Activated CD4-positive, alpha-beta T cell treated with anti-CD3 and anti-CD28 coated beads for 36 hours (primary cell): ENCODE measurements around the gene SLBP. TPM values are rescaled to one million over a fixed set of nuclear protein-coding genes. Genes with fewer than 3 reads are reported as not detected.

ENCODE experiments used
- ATAC-seq: fragments of 200-7000 bp; cut with Tn5 transposase; one replicate; pipeline ENCODE4 v1.10.0; 2021; ENCODE audit warnings: mild to moderate bottlenecking, moderate library complexity
- CTCF ChIA-PET: fragments of 350-600 bp; sonication (Branson Sonifier 250); formaldehyde crosslinking; loops from one replicate; lab custom pipeline; 2021; ENCODE audit warnings: antibody characterized with exemption; lab: Charles Lee
- POLR2A ChIA-PET: fragments of 350-600 bp; sonication (Branson Sonifier 250); formaldehyde crosslinking; loops from one replicate; lab custom pipeline; 2021; ENCODE audit warnings: antibody characterized with exemption, inconsistent platforms; lab: Charles Lee
- DNase-seq: peaks from one replicate; pipeline ENCODE4 v3.0.0-alpha.2; 2020
- H3K27ac Mint-ChIP-seq: one replicate; pipeline ENCODE4 v1.8.0; 2021; ENCODE audit warnings: mixed read lengths
- H3K27me3 Mint-ChIP-seq: one replicate; pipeline ENCODE4 v1.8.0; 2021; ENCODE audit warnings: mixed read lengths
- H3K36me3 Mint-ChIP-seq: one replicate; pipeline ENCODE4 v1.8.0; 2021; ENCODE audit warnings: low read depth, mixed read lengths
- H3K4me1 Mint-ChIP-seq: one replicate; pipeline ENCODE4 v1.8.0; 2021; ENCODE audit warnings: mixed read lengths
- H3K4me3 Mint-ChIP-seq: one replicate; pipeline ENCODE4 v1.8.0; 2021; ENCODE audit warnings: mild to moderate bottlenecking, moderate library complexity, mixed read lengths
- H3K9me3 Mint-ChIP-seq: one replicate; pipeline ENCODE4 v1.8.0; 2021; ENCODE audit warnings: low read depth, mixed read lengths
- intact Hi-C, 2 experiments: fragments of 100-400 bp; cut with DNase I in 1 of 2; cut with micrococcal nuclease in 1 of 2; formaldehyde crosslinking; loops; one replicate each; pipeline versions ENCODE4 v1.14.2 to v1.15.1; 2022 to 2024; cut with DNase I, micrococcal nuclease
- total RNA-seq, 2 experiments: library from RNA; stranded (reverse); gene quantifications; one replicate each; pipeline ENCODE4 v1.2.3, GENCODE V29; 2021

SLBP gene
- total RNA-seq, 2 experiments from 2014 or later, result 113 to 134 TPM

GRCh38 chr4:1747603-1747967, 35.5 kb upstream of the SLBP start:
- intact Hi-C loops, result loop anchor here (5.0 to 10.0 kb wide), 2 partner anchors 45 to 147 kb away; partner anchors contain the start of gene FGFR3 (in 1 of the 2)
- Mint-ChIP-seq H3K27ac (no peak overlapping the region), H3K36me3 (peaks cover 14% of the 10 kb centered on the region), H3K4me1 (no peaks in the 10 kb centered on the region), H3K9me3 (no peaks in the 10 kb centered on the region), H3K4me3 (no peak overlapping the region), H3K27me3 (no peaks in the 10 kb centered on the region)
- ChIA-PET POLR2A (no interaction called here), CTCF (interaction anchor here (0.6 to 6.3 kb wide), 14 partner anchors 18 to 258 kb away, joined by 3 to 104 read pairs (median 3); no protein-coding TSS in a partner anchor)
- DNase-seq, result no peak
- no peak for ATAC-seq

GRCh38 chr4:1746919-1747602, 34.9 kb upstream of the SLBP start:
- Mint-ChIP-seq H3K27ac (no peak overlapping the region), H3K9me3 (no peaks in the 10 kb centered on the region), H3K4me3 (no peak overlapping the region), H3K36me3 (peaks cover 14% of the 10 kb centered on the region), H3K27me3 (no peaks in the 10 kb centered on the region), H3K4me1 (no peaks in the 10 kb centered on the region)
- no peak for DNase-seq
- POLR2A ChIA-PET, result no interaction called here
- intact Hi-C loops, result loop anchor here (5.0 to 10.0 kb wide), 2 partner anchors 45 to 148 kb away; partner anchors contain the start of gene FGFR3 (in 1 of the 2)
- no peak for ATAC-seq
- CTCF ChIA-PET, result interaction anchor here (0.6 to 6.3 kb wide), 13 partner anchors 18 to 717 kb away, joined by 3 to 104 read pairs (median 3); no protein-coding TSS in a partner anchor

DNA sequence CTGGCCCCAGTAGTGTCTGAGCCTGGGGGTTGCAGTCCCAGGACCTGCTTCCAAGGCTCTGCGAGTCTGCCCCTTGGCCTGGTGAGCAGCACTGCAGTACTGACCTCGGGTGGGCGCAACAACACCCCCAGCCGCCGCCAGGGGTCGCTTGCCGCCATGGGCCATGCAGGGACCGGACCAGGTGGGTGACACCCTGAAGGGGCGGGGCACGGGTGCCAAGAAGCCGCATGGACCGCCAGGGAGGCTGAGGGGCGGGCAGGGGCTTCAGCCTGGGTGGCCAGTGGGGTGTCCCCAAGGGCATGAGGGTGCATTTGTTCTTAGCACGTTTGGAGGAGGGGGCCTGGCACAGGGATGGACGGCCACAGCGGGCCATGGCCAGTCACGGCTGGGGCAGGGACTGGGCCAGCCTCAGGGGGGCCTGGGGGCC, 34.2 kb upstream of the SLBP start:
- H3K36me3 Mint-ChIP-seq, result peaks cover 21% of the 10 kb centered on the region
- ChIA-PET CTCF (interaction anchor here (0.6 to 6.3 kb wide), 3 partner anchors 31 to 173 kb away, joined by 3 to 104 read pairs (median 4); no protein-coding TSS in a partner anchor), POLR2A (no interaction called here)
- H3K9me3 Mint-ChIP-seq, result no peaks in the 10 kb centered on the region
- intact Hi-C loops, result loop anchor here (5.0 to 10.0 kb wide), 2 partner anchors 46 to 149 kb away; partner anchors contain the start of gene FGFR3 (in 1 of the 2)
- no peak overlapping the region for H3K4me3 Mint-ChIP-seq
- ATAC-seq, result peak; percentile 72
- no peaks in the 10 kb centered on the region for H3K4me1 Mint-ChIP-seq
- no peaks in the 10 kb centered on the region for H3K27me3 Mint-ChIP-seq
- no peak overlapping the region for H3K27ac Mint-ChIP-seq
- peak; percentile 88 for DNase-seq

- POLR2A ChIA-PET, result interaction anchor here (0.5 kb wide), 1 partner anchor 449 kb away, joined by 6 read pairs; no protein-coding TSS in a partner anchor
- CTCF ChIA-PET, result interaction anchor here (0.6 to 6.3 kb wide), 10 partner anchors 10 to 492 kb away, joined by 3 to 104 read pairs (median 3); partner anchors contain the start of gene SLBP
- DNase-seq, result no peak
- Mint-ChIP-seq H3K27ac (no peak overlapping the region), H3K4me1 (no peaks in the 10 kb centered on the region), H3K27me3 (no peaks in the 10 kb centered on the region), H3K36me3 (peaks cover 26% of the 10 kb centered on the region), H3K9me3 (no peaks in the 10 kb centered on the region), H3K4me3 (no peak overlapping the region)
- intact Hi-C loops, result loop anchor here (5.0 to 10.0 kb wide), 2 partner anchors 47 to 149 kb away; partner anchors contain the start of gene FGFR3 (in 1 of the 2)
- no peak for ATAC-seq
Observed at GRCh38 chr4:1745697-1746096, 33.6 kb upstream of the SLBP start.

GRCh38 chr4:1745165-1745564, 33.0 kb upstream of the SLBP start:
- POLR2A ChIA-PET, result interaction anchor here (0.5 kb wide), 1 partner anchor 449 kb away, joined by 6 read pairs; no protein-coding TSS in a partner anchor
- Mint-ChIP-seq H3K27ac (no peak overlapping the region), H3K9me3 (no peaks in the 10 kb centered on the region), H3K27me3 (no peaks in the 10 kb centered on the region), H3K36me3 (peaks cover 31% of the 10 kb centered on the region), H3K4me3 (no peak overlapping the region), H3K4me1 (no peaks in the 10 kb centered on the region)
- CTCF ChIA-PET, result interaction anchor here (0.6 to 6.3 kb wide), 14 partner anchors 10 to 492 kb away, joined by 3 to 104 read pairs (median 3); partner anchors contain the start of gene SLBP
- ATAC-seq (no peak), DNase-seq (no peak)
- intact Hi-C loops, result loop anchor here (5.0 to 10.0 kb wide), 2 partner anchors 47 to 150 kb away; partner anchors contain the start of gene FGFR3 (in 1 of the 2)

GRCh38 chr4:1744552-1744951, 32.4 kb upstream of the SLBP start:
- Mint-ChIP-seq H3K36me3 (peaks cover 32% of the 10 kb centered on the region), H3K4me3 (no peak overlapping the region), H3K4me1 (no peaks in the 10 kb centered on the region), H3K27me3 (no peaks in the 10 kb centered on the region), H3K27ac (no peak overlapping the region), H3K9me3 (no peaks in the 10 kb centered on the region)
- ATAC-seq (no peak), DNase-seq (no peak)
- POLR2A ChIA-PET, result no interaction called here
- intact Hi-C loops, result loop anchor here in 1 of 2 experiments (10.0 kb wide), 1 partner anchor 150 kb away; no protein-coding TSS in a partner anchor
- CTCF ChIA-PET, result interaction anchor here (0.6 to 6.3 kb wide), 11 partner anchors 15 to 381 kb away, joined by 3 to 104 read pairs (median 4); no protein-coding TSS in a partner anchor

DNA sequence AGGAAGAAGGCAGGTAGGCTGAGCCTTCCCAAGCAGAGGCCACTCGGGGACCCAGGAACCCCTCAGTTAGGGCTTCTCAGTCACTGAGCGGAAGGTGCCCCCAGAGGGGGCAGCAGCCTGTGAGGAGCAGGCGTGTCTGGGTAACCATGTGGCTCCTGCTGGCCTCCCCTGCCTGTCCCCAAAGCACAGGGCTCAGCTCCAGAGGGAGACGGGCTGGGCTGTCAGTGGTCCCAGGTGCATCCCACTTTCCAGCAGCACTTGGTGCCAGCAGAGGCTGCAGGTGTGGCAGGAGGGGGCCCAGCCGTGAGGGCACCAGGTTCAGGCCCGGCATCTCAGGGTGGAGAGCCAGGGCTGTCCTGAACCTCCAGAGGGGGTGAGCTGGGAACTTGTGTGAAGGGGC, 31.9 kb upstream of the SLBP start:
- ChIA-PET POLR2A (no interaction called here), CTCF (interaction anchor here (0.6 to 6.3 kb wide), 7 partner anchors 17 to 381 kb away, joined by 3 to 104 read pairs (median 4); no protein-coding TSS in a partner anchor)
- no peak for DNase-seq
- Mint-ChIP-seq H3K27me3 (no peaks in the 10 kb centered on the region), H3K4me1 (no peaks in the 10 kb centered on the region), H3K4me3 (no peak overlapping the region), H3K36me3 (peaks cover 34% of the 10 kb centered on the region), H3K27ac (no peak overlapping the region), H3K9me3 (no peaks in the 10 kb centered on the region)
- ATAC-seq, result no peak
- intact Hi-C loops, result loop anchor here in 1 of 2 experiments (10.0 kb wide), 1 partner anchor 151 kb away; no protein-coding TSS in a partner anchor

DNA sequence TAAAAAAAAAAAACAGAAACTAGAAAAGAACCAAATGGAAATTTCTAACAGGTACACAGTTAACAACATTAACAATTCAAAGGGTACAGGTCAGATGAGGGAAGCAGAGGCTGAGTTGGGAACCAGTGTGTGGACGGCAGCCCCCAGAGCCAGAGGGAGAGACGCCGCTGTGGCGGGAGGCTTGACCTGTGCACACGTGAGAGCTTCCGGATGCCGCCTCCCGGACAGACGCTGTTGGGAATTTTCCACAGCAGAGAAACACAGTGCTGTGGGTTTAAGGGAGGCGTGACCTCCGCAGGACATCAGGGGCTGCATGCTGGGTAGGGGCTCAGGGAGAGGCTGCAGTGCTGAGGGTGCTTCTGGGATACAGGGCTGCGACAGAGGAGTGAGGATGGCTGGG, 31.4 kb upstream of the SLBP start:
- ChIA-PET CTCF (interaction anchor here (0.7 to 6.3 kb wide), 4 partner anchors 17 to 157 kb away, joined by 3 to 104 read pairs (median 4); no protein-coding TSS in a partner anchor), POLR2A (no interaction called here)
- no peak for DNase-seq
- no peaks in the 10 kb centered on the region for H3K27me3 Mint-ChIP-seq
- intact Hi-C loops, result loop anchor here in 1 of 2 experiments (10.0 kb wide), 1 partner anchor 151 kb away; no protein-coding TSS in a partner anchor
- H3K9me3 Mint-ChIP-seq, result peaks cover 2% of the 10 kb centered on the region
- H3K27ac Mint-ChIP-seq, result no peak overlapping the region
- no peak overlapping the region for H3K4me3 Mint-ChIP-seq
- no peaks in the 10 kb centered on the region for H3K4me1 Mint-ChIP-seq
- ATAC-seq, result no peak
- H3K36me3 Mint-ChIP-seq, result peaks cover 39% of the 10 kb centered on the region

DNA sequence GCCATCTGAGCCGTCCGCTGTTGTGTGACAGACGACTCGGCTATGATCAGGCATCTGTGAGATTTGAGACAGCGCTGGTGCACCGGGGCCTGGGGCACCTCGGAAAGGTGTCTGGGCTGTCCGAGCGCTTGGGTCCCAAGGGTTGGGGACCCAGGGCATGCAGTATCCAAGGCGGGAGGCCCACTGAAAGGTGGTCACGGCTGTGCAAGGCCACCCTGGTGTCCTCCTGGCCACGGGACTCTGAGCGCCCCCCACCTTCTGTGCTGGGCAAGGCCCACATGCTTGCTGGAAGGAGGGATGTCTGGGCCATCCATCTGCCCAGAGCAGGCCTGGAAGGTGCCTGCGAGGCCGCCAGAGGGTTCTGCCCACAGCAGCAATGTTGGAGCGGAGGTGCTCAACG, 29.1 kb upstream of the SLBP start:
- Mint-ChIP-seq H3K27ac (no peak overlapping the region), H3K27me3 (no peaks in the 10 kb centered on the region), H3K4me1 (no peaks in the 10 kb centered on the region), H3K36me3 (peaks cover 62% of the 10 kb centered on the region), H3K4me3 (no peak overlapping the region), H3K9me3 (peaks cover 4% of the 10 kb centered on the region)
- CTCF ChIA-PET, result interaction anchor here (0.7 to 3.5 kb wide), 2 partner anchors 48 to 189 kb away, joined by 3 to 11 read pairs; no protein-coding TSS in a partner anchor
- DNase-seq, result no peak
- intact Hi-C loops, result loop anchor here in 1 of 2 experiments (10.0 kb wide), 1 partner anchor 154 kb away; no protein-coding TSS in a partner anchor
- POLR2A ChIA-PET, result interaction anchor here (0.6 kb wide), 1 partner anchor 160 kb away, joined by 9 read pairs; no protein-coding TSS in a partner anchor
- ATAC-seq, result no peak

- Mint-ChIP-seq H3K36me3 (peaks cover 72% of the 10 kb centered on the region), H3K4me3 (no peak overlapping the region)
- POLR2A ChIA-PET, result no interaction called here
Observed at GRCh38 chr4:1740021-1740545, 28.0 kb upstream of the SLBP start.

More at GRCh38 chr4:1740021-1740545, 28.0 kb upstream of the SLBP start:
- ATAC-seq (no peak), DNase-seq (no peak)
- intact Hi-C loops, result loop anchor here in 1 of 2 experiments (10.0 kb wide), 1 partner anchor 155 kb away; no protein-coding TSS in a partner anchor
- Mint-ChIP-seq H3K4me1 (no peaks in the 10 kb centered on the region), H3K27ac (no peak overlapping the region), H3K27me3 (no peaks in the 10 kb centered on the region), H3K9me3 (peaks cover 4% of the 10 kb centered on the region)
- CTCF ChIA-PET, result interaction anchor here (1.8 to 3.5 kb wide), 2 partner anchors 8 to 46 kb away, joined by 5 to 11 read pairs; no protein-coding TSS in a partner anchor
